Astrocyte (in vitro differentiated cells and primary cell): ENCODE measurements around the gene DIP2C.

Experiments used
- EZH2 ChIP-seq: IDR thresholded peaks from 2 replicates; pipeline ENCODE4 v1.6.1; 2012; ENCODE audit warnings: mild to moderate bottlenecking, low read length, inconsistent platforms; ENCODE audit not compliant: insufficient read depth
- TF ChIP-seq, protein P1 (sequence below): IDR thresholded peaks from 2 replicates; pipeline ENCODE4 v1.5.1; 2011; ENCODE audit warnings: low read depth, mild to moderate bottlenecking, inconsistent platforms, low read length, moderate library complexity; ENCODE audit not compliant: insufficient read depth

DNA sequence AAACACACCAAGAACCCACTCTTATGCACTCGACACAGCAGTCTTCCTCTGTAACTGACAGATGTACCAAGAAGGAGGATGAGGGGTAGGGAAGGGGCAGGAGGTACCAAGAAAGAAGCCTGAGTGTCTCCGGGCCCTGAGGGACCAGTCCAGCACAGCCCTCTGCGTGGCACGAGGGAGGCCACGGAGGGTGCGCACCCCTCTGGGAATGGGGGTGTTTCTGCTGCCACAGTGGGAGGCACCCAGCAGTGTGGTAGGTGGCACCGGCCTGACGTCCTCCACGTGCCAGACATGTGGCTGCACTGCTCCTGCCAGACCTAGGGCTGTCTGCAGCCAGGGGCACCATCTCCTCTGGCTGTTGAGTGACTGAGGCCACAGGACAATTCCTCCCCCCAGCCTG, 399.9 kb downstream of the DIP2C start:
- TF ChIP-seq, protein P1, sequence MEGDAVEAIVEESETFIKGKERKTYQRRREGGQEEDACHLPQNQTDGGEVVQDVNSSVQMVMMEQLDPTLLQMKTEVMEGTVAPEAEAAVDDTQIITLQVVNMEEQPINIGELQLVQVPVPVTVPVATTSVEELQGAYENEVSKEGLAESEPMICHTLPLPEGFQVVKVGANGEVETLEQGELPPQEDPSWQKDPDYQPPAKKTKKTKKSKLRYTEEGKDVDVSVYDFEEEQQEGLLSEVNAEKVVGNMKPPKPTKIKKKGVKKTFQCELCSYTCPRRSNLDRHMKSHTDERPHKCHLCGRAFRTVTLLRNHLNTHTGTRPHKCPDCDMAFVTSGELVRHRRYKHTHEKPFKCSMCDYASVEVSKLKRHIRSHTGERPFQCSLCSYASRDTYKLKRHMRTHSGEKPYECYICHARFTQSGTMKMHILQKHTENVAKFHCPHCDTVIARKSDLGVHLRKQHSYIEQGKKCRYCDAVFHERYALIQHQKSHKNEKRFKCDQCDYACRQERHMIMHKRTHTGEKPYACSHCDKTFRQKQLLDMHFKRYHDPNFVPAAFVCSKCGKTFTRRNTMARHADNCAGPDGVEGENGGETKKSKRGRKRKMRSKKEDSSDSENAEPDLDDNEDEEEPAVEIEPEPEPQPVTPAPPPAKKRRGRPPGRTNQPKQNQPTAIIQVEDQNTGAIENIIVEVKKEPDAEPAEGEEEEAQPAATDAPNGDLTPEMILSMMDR: no peak
- no peak for TF ChIP-seq EZH2
